Mammary epithelial cell (primary cell): Measurements from ENCODE around the gene MAN2C1.

Source experiments
- CTCF ChIP-seq, 2 donors: IDR thresholded peaks in 1 of 2; conservative IDR thresholded peaks in 1 of 2; 2 replicates each; pipeline ENCODE4 v1.5.1; 2011 to 2012; ENCODE audit warnings: inconsistent platforms in 2 of 2, low read length in 2 of 2, mild to moderate bottlenecking in 2 of 2, control low read depth in 1 of 2, low read depth in 1 of 2; ENCODE audit not compliant: insufficient read depth in 1 of 2; ENCODE audit errors: extremely low read depth in 1 of 2
- EZH2 ChIP-seq: IDR thresholded peaks from 2 replicates; pipeline ENCODE4 v1.6.1; 2012; ENCODE audit warnings: low read length, inconsistent platforms, borderline replicate concordance

DNA sequence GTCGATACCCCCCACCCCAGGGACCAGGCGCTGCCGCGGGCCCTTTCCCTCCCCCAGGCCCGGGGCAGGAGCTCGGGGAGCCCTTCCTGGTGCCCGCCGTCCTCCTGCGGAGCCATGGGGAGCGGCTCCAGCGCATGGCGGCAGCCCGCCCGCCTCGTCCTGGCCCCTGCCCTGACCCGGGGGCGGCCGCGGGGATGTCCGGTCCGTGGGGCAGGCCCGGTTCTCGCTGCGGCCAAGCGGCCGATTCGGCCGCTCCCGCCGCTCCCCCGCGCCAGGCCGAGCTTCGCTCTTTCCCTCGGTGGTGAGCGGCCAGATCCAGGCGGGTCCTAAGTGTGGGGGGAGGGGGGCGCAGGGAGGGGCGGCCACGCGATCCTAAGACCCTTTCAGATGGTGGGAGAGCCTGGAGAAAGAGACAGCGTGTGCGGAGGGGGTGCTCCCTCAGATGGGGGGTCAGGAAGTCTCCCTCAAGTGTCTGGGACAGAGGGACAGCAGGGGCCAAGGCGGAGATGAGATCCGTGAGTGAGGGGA is 20.3 kb downstream of the MAN2C1 start:
- TF ChIP-seq CTCF (conservative IDR thresholded peaks at IDR 0.05 in 1 of 2, IDR thresholded peaks at IDR 0.05 in 1 of 2; ENCODE audit: extremely low read depth in 1 of 2, insufficient read depth in 1 of 2, low read depth in 1 of 2, low read length in 2 of 2) (no peak), EZH2 (no peak)
